Measurements from ENCODE around the gene ZNF516.
A peak's percentile ranks its signal among the peaks of the same experiment; 100 is the strongest.

The ZNF516 gene

DNA sequence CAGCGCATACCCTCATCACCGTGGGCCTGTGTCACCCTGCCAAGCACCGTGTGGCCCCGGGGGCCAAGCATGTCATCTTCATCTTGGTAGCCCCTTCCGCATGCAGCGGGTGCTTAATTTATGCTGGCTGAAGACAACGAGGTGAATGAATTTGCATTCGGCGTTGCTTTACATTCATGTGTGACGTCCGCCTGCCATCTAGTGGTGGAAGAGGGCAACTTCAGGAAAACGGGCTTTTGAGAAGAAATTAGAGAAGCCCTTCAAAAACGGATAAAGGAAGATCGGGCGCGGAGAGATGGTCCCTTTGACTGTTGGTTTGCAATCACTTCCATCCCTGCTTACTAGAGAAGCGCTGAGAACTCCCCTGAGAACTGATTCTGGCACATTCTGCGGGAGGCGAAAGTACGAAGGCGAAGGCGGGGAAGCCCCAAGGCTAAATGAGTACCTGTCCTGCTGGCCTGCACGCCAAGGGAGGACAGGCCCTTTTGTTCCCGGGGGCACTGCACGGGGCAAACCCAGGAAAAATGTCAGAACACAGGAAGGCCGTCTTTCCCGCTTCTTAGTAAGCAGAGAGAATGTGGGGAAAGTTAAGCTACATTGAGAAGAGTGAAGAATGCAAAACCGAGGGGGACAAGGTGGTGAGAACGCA, 145.9 kb downstream of the ZNF516 start:
- H3K4me3 ChIP-seq (ENCODE audit: low read depth, low read length) = no peak overlapping the region
- TF ChIP-seq, protein P1, sequence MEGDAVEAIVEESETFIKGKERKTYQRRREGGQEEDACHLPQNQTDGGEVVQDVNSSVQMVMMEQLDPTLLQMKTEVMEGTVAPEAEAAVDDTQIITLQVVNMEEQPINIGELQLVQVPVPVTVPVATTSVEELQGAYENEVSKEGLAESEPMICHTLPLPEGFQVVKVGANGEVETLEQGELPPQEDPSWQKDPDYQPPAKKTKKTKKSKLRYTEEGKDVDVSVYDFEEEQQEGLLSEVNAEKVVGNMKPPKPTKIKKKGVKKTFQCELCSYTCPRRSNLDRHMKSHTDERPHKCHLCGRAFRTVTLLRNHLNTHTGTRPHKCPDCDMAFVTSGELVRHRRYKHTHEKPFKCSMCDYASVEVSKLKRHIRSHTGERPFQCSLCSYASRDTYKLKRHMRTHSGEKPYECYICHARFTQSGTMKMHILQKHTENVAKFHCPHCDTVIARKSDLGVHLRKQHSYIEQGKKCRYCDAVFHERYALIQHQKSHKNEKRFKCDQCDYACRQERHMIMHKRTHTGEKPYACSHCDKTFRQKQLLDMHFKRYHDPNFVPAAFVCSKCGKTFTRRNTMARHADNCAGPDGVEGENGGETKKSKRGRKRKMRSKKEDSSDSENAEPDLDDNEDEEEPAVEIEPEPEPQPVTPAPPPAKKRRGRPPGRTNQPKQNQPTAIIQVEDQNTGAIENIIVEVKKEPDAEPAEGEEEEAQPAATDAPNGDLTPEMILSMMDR (IDR thresholded peaks at IDR 0.05; ENCODE audit: borderline replicate concordance, insufficient read depth, low read depth, low read length) = peak; percentile 83

DNA sequence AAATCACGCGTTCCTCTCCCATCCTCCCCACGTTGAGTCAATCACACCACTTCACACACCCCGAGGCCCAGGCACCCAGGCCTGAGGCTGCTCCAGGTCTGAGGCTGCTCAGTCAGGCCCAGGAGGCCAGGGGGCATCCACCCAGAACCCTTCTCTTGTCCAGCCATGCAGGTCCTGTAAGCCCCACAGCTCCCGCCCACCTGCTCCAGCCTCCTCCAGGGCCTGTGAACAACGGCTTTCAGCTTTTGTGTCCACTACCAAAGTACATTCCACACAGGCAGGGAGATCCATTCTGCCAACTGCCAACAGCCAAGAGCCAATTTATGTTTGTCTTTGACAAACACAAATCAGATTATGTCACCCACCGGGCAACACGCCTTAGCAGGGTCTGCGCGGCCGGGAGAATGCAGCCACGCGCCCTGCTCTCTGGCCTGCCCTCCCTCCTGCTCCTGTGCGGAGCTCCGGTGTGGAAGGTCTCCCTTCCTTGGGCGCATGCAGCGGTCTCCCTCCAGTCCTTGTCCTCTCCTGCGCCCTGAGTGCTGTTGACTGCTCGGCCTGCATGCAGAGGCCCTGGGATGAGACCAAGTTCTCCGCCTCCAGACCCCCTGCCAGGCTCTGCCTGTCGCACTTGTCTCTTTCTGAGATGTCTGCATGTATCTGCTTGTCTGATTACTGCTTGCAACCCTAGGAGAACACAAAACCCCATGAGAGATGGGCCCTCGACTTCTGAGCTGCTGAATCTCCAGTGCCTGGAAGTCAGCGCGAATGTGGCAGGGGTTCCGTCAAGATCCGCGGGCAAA, 146.6 kb downstream of the ZNF516 start:
- H3K4me3 ChIP-seq (ENCODE audit: low read depth, low read length) = no peak overlapping the region
- TF ChIP-seq, protein P1 (IDR thresholded peaks at IDR 0.05; ENCODE audit: borderline replicate concordance, insufficient read depth, low read depth, low read length) = no peak

DNA sequence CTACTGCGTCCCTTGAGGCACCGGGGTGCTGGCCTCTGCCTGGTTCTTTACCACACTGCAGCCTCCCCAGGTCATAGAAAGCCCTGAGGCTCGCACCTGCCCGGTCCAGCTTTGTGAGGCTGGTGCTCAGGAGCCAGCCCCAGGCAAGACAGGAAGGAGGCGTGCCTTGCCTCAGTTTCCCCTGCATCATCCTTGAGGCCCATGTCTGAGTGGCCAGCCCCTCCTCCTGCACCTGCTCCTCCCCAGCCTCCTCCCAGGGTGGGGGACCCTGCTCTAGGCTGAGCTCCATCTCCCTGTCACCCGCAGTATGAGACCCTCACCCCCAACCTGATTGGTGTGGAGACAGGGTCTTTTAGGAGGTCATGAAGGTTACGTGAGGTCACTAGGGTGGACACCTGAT, 147.7 kb downstream of the ZNF516 start:
- TF ChIP-seq, protein P1 (IDR thresholded peaks at IDR 0.05; ENCODE audit: borderline replicate concordance, insufficient read depth, low read depth, low read length) = no peak

DNA sequence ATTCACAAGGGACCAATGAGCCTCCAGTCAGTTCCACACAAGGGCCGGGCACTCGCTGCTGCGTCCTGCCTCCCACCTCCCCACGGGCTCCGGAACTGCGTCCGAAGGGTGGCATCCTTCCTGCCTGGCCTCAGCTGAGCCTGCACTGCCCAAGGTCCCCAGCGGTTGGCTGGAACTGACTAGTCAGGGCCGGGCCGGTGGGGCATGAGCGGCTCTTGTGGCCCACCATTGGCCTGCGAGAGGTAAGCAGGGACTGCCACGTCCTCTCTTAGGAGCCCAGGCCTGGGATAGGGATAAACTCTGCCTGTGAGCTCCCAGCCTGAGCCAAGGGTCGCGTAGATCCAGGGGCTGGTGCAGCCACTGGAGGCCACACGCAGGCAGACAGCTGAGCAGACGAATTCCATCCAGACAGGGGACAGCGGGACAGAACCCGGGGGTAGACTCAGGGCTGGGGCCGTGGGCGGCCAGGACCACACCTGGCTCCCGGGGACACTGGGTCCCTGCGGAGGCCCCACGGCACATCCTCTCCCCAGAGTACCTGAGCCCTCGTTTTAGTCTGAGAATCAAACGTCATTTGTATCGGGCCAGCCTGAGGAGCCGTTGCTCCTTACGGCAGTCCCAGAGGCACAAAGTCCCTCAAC, 148.4 kb downstream of the ZNF516 start:
- TF ChIP-seq, protein P1 (IDR thresholded peaks at IDR 0.05; ENCODE audit: borderline replicate concordance, insufficient read depth, low read depth, low read length) = no peak
- no peak overlapping the region for H3K4me3 ChIP-seq (ENCODE audit: low read depth, low read length)

More for the DNA sequence above, 147.7 kb downstream of the ZNF516 start:
- no peak overlapping the region for H3K4me3 ChIP-seq (ENCODE audit: low read depth, low read length)

DNA sequence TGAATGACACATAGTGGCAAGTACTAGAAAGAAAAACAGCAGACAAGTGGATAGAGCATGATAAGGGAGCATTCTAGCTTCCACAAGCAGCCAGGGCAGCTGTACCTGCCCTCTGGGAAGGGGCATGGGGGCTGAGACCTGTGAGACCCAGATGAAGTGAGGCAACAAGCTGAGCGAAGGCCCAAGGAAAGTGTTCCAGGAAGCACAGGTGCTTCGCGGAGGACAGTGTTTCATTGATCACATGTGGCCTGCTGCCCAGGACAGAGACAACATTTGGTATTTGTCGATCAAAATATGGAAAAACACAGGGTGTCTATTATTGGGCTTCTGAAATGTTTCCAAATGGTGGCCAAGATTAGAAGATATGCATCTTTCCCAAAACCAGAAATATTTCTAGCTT, 149.1 kb downstream of the ZNF516 start:
- H3K4me3 ChIP-seq (ENCODE audit: low read depth, low read length) = no peak overlapping the region
- TF ChIP-seq, protein P1 (IDR thresholded peaks at IDR 0.05; ENCODE audit: borderline replicate concordance, insufficient read depth, low read depth, low read length) = no peak

DNA sequence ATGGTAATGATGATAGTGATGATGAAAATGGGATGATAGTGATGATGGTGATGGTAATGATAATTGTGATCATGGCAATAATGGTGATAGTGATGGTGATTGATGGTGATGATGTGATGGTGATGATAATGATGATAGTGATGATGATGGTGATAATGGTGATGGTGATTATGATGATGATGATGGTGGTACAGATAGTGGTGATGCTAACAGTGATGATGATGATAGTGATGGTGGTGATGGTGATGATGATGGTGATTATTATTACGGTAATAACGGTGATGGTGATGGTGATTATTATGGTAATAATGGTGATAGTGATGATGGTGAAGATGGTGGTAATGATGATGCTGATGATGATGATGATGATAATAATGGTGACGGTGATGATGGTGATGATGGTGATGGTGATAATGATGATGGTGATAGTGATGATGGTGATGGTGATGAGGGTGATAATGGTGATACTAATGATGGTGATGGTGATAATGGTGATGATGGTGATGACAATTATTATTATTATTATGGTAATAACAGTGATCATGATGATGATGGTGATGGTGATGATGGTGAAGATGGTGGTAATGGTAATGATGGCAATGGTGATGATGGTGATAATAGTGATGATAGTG, 151.0 kb downstream of the ZNF516 start:
- TF ChIP-seq, protein P1 (IDR thresholded peaks at IDR 0.05; ENCODE audit: borderline replicate concordance, insufficient read depth, low read depth, low read length) = no peak
- no peak overlapping the region for H3K4me3 ChIP-seq (ENCODE audit: low read depth, low read length)

Measured in GM12875 (cell line).